Body of pancreas (tissue), 4 donors: ENCODE results near the gene ADGRE1.

Experiments used
- POLR2A ChIP-seq, 3 donors: fragments of 450-650 bp; IDR thresholded peaks; one replicate each; pipeline ENCODE4 v1.6.1; 2016; ENCODE audit warnings: antibody characterized with exemption in 3 of 3, mild to moderate bottlenecking in 2 of 3
- TF ChIP-seq, protein P1 (sequence below), 7 experiments: fragments of 450-650 bp in 4 of 7; fragments of 200-600 bp in 3 of 7; sonication (generic) in 3 of 7; IDR thresholded peaks; one replicate each; pipeline ENCODE4 v1.5.1; 2016 to 2019; ENCODE audit warnings: antibody characterized with exemption in 7 of 7

DNA sequence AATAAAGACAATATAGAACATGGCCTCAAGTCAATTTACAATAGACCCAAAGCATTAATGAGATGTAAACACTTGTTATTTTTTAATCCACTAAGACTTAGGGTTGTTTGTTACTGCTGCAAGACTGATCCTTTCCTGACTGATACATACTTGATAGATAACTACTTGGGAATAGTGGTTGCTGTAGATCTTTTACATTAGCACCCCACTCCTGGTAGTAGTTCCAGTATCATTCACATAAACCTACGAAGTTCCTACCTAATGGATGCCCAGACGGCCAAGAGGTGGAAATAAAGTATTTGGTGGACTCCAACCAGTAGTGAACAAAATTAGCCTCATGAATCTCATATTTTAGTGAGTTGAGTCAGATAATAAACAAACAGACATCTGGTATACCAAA is 26.9 kb downstream of the ADGRE1 start:
- TF ChIP-seq, protein P1, sequence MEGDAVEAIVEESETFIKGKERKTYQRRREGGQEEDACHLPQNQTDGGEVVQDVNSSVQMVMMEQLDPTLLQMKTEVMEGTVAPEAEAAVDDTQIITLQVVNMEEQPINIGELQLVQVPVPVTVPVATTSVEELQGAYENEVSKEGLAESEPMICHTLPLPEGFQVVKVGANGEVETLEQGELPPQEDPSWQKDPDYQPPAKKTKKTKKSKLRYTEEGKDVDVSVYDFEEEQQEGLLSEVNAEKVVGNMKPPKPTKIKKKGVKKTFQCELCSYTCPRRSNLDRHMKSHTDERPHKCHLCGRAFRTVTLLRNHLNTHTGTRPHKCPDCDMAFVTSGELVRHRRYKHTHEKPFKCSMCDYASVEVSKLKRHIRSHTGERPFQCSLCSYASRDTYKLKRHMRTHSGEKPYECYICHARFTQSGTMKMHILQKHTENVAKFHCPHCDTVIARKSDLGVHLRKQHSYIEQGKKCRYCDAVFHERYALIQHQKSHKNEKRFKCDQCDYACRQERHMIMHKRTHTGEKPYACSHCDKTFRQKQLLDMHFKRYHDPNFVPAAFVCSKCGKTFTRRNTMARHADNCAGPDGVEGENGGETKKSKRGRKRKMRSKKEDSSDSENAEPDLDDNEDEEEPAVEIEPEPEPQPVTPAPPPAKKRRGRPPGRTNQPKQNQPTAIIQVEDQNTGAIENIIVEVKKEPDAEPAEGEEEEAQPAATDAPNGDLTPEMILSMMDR (IDR thresholded peaks at IDR 0.05), result no peak
- no peak for TF ChIP-seq POLR2A (IDR thresholded peaks at IDR 0.05)
